Measurements from ENCODE around the gene CDH13.

- TF ChIP-seq, protein P1, sequence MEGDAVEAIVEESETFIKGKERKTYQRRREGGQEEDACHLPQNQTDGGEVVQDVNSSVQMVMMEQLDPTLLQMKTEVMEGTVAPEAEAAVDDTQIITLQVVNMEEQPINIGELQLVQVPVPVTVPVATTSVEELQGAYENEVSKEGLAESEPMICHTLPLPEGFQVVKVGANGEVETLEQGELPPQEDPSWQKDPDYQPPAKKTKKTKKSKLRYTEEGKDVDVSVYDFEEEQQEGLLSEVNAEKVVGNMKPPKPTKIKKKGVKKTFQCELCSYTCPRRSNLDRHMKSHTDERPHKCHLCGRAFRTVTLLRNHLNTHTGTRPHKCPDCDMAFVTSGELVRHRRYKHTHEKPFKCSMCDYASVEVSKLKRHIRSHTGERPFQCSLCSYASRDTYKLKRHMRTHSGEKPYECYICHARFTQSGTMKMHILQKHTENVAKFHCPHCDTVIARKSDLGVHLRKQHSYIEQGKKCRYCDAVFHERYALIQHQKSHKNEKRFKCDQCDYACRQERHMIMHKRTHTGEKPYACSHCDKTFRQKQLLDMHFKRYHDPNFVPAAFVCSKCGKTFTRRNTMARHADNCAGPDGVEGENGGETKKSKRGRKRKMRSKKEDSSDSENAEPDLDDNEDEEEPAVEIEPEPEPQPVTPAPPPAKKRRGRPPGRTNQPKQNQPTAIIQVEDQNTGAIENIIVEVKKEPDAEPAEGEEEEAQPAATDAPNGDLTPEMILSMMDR (IDR thresholded peaks at IDR 0.05; ENCODE audit: insufficient read depth, low read length) = no peak
- TF ChIP-seq POLR2AphosphoS5 (IDR thresholded peaks at IDR 0.05; ENCODE audit: low read depth) (no peak), GABPA (IDR thresholded peaks at IDR 0.05; ENCODE audit: low read depth) (no peak)
Measured at GRCh38 chr16:83443972-83444371, 817.2 kb downstream of the CDH13 start.
